Activated T-helper 1 cell treated with anti-CD3 and anti-CD28 coated beads, Interleukin-12 subunit alpha, Interleukin-12 subunit beta, Interleukin-2, Interleukin-4 antibody, amounts not matched to agents 30 ng/mL and 10 ng/mL and 1 ng/mL, durations not matched to agents 14 hours and 24 hours and 36 hours (primary cell): ENCODE results near the gene FOXI3. TPM values are rescaled to one million over a fixed set of nuclear protein-coding genes. Genes with fewer than 3 reads are reported as not detected.
"Not testable (repeated sequence)": the region's sequence is repeated elsewhere in the genome, so short reads cannot be mapped to it uniquely, and the experiment has no call there.

Experiments
- DNase-seq: peaks from one replicate; pipeline ENCODE4 v3.0.0; 2021; ENCODE audit warnings: low spot score
- H3K27ac Mint-ChIP-seq: one replicate; pipeline ENCODE4 v1.8.0; 2021; ENCODE audit warnings: mild to moderate bottlenecking, mixed read lengths
- H3K27me3 Mint-ChIP-seq: one replicate; pipeline ENCODE4 v1.8.0; 2022; ENCODE audit warnings: mild to moderate bottlenecking, moderate library complexity, mixed read lengths; ENCODE audit not compliant: insufficient read depth
- H3K36me3 Mint-ChIP-seq: one replicate; pipeline ENCODE4 v1.8.0; 2021; ENCODE audit warnings: low read depth, mixed read lengths
- H3K4me1 Mint-ChIP-seq: one replicate; pipeline ENCODE4 v1.8.0; 2021; ENCODE audit warnings: low read depth, mixed read lengths
- H3K4me3 Mint-ChIP-seq: one replicate; pipeline ENCODE4 v1.8.0; 2021; ENCODE audit warnings: mild to moderate bottlenecking, moderate library complexity, mixed read lengths
- H3K9me3 Mint-ChIP-seq: one replicate; pipeline ENCODE4 v1.8.0; 2021; ENCODE audit warnings: mixed read lengths
- intact Hi-C: fragments of 100-400 bp; cut with micrococcal nuclease; formaldehyde crosslinking; loops from one replicate; pipeline ENCODE4 v1.15.1; 2024
- total RNA-seq: library from RNA; stranded (reverse); gene quantifications from 2 replicates; pipeline ENCODE4 v1.2.3, GENCODE V29; 2022

Gene FOXI3
- total RNA-seq, 1 donor from 2014 or later: not detected

DNA sequence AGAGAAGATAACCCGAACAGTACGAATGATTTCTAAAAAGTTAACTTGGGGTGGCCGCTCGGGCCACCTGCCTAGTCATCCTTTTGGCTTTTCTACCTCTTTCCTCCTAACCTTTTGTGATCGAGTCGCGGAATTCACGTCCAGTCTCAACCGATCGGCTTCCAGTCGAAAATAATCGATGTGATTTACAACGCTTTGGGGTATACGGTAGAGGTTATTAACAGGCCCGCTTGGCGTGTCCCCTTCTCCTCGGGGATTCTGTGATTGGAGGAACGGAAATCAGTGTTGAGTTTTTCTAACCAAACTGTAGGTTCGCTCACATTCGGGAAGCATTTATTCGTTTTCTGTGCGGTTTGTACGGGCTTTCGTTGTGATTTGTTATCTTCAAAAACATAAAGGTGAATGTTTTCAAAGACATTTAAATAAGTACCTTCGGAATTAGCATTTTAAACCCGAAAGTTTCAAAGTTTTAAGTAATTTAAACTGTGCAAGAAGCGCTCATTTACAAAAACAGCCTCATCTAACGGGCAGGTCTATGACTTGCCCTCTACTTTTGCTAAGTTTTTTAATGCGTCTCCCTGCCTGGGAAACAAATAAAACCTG, 588 bp upstream of the FOXI3 start:
- intact Hi-C loops: no loop called here
- Mint-ChIP-seq H3K27ac (no peak overlapping the region), H3K4me1 (peaks cover 8% of the 10 kb centered on the region), H3K9me3 (no peaks in the 10 kb centered on the region), H3K36me3 (no peaks in the 10 kb centered on the region), H3K4me3 (peak overlapping the region; percentile 77), H3K27me3 (peaks cover 57% of the 10 kb centered on the region)
- DNase-seq: no peak

DNA sequence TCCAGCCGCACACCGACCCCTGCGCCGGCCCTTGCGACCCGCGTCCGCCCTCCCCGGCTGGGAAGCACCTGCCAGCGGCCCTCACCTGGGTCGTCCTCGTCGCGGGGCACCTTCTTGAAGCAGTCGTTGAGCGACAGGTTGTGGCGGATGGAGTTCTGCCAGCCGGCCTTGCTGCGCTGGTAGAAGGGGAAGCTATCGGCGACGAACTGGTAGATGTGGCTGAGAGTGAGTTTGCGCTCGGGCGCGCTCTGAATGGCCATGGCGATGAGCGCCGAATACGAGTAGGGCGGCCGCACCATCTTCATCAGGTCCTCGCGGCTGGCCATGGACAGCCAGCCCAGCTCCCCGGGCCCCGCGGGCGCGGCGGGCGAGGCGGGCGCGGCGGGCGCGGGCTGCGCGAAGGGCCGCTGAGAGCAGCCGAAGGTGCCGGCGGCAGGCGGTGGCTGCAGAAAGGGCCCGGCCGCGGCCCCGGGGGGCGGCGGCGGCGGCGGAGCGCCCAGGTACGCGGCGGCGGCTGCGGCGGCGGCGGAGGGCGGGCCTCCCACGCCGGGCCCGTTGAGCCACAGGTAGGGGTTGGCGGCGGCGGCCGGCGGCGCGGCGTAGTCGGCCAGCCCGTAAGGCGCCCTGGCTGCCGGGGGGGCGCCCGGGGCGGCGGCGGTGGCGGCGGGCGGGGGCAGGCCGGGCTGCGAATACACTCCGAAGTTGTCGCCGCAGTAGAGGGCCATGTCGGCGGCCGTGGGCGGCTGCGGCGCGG, 505 bp downstream of the FOXI3 start:
- H3K27me3 Mint-ChIP-seq: peaks cover 59% of the 10 kb centered on the region
- DNase-seq: no peak
- H3K4me3 Mint-ChIP-seq: peak overlapping the region; percentile 54
- intact Hi-C loops: no loop called here
- H3K27ac Mint-ChIP-seq: no peak overlapping the region
- no peaks in the 10 kb centered on the region for H3K9me3 Mint-ChIP-seq
- peaks cover 8% of the 10 kb centered on the region for H3K4me1 Mint-ChIP-seq
- H3K36me3 Mint-ChIP-seq: no peaks in the 10 kb centered on the region

DNA sequence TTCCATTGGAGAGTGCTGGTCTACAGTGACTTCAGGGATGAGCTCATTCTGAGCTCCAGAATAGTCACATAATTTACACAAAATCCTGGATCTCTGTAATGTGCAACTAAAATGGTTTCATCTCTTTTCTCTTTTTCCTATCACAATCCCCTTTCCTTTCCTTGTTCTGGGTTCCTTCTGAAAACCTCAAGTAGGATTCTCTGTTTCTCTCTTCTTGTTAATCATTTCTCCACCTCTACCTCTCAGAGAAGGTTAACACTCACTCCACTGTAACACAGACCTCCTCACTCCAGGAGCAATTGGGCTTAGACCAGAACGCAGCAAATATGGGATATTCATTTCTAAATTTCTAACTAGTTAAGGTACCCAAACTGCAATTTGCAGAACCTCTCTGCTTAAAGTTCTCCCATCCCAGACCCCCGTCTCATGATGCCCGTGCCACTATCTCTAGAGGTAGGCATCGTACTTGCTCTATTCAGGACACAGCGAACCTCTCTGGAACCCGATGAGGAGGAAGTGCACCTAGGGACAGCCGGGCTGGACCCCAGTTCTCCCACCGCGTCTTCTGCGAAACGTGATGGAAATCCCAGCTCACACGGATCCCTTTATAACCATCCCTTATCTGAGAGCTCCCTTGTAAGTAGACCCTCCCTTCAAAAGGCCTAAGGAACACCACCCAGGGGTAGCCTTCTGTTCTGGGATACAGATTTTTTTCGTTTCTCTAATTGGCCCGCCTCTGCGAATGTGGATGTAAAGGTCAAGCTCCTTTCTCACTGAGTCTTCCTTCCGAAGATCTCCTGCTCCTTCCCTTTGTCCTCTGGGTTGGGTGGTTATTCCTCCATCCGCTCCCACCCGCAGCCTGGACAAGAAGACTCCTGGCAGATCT, 1.3 kb downstream of the FOXI3 start:
- peaks cover 61% of the 10 kb centered on the region for H3K27me3 Mint-ChIP-seq
- no peak for DNase-seq
- peak overlapping the region; percentile 54 for H3K4me3 Mint-ChIP-seq
- H3K9me3 Mint-ChIP-seq: no peaks in the 10 kb centered on the region
- no peaks in the 10 kb centered on the region for H3K36me3 Mint-ChIP-seq
- no peak overlapping the region for H3K27ac Mint-ChIP-seq
- H3K4me1 Mint-ChIP-seq: peaks cover 8% of the 10 kb centered on the region
- intact Hi-C loops: no loop called here

DNA sequence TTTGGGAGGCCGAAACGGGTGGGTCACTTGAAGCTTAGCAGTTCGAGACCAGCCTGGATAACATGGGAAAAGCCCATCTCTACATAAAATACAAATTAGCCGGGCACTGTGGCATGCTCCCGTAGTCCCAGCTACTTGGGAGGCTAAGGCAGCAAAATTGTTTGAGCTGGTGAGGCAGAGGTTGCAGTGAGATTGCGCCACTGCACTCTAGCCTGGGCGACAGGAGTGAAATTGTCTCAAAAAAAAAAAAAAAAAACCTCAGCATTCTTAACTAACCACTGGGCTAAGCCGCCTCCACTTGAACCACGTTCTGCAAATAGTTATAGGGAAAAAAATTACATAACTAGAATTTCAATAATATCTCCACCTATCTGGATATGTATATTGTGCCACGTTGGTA, 2.3 kb downstream of the FOXI3 start:
- no peaks in the 10 kb centered on the region for H3K36me3 Mint-ChIP-seq
- H3K27ac Mint-ChIP-seq: no peak overlapping the region
- peaks cover 58% of the 10 kb centered on the region for H3K27me3 Mint-ChIP-seq
- H3K4me1 Mint-ChIP-seq: peaks cover 8% of the 10 kb centered on the region
- H3K9me3 Mint-ChIP-seq: no peaks in the 10 kb centered on the region
- no peak for DNase-seq
- intact Hi-C loops: no loop called here
- no peak overlapping the region for H3K4me3 Mint-ChIP-seq

DNA sequence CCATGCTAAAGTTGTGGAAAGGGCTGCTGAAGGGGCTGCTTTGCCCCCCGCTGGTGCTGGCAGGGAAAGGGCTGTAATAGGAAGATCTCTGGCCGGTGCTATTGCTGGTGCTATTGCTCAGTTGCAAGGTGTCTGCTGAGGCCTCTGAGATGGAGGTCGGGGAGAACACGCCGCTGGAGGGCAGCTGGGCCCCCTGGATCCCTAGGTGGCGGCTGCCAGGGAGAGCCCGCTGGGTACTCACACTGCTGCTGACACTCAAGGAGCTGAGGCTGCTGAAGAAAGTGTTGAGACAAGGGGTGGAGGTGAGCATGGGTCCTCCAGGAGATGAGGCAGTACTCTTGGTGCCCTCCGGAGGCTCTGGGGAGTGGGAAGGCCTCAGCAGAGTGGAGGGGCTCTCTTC, 4.2 kb downstream of the FOXI3 start:
- no peaks in the 10 kb centered on the region for H3K9me3 Mint-ChIP-seq
- H3K36me3 Mint-ChIP-seq: no peaks in the 10 kb centered on the region
- no peak for DNase-seq
- H3K27ac Mint-ChIP-seq: no peak overlapping the region
- H3K4me3 Mint-ChIP-seq: no peak overlapping the region
- peaks cover 46% of the 10 kb centered on the region for H3K27me3 Mint-ChIP-seq
- intact Hi-C loops: no loop called here
- H3K4me1 Mint-ChIP-seq: peaks cover 6% of the 10 kb centered on the region

DNA sequence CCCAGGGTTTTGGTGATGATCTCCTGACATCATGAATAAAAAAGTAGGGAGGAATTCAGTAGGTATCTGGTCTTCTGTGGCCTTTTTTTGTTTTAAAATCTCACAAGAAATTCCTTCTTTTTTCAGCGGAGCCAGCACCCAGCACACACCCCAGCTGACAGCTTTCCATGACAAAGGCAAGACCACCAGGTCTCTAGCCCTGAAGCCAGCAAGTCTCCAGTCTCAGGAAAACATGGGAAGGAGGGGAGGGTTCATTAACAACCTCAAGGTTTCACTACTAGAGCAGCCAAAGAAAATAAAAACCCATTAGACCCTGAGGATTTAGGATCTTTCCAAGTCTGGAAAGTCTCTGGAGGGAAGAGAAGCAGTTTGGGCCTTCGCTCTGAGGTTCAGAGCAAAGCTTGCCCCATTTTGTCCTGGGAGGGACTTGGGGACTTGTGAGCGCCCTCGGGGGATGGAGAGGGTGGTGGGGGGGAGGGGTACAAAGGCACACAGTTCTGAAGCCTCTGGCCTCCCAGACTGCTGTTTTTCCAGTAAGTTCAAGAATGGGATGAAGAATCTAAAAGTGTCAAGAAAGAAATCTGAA, 9.0 kb downstream of the FOXI3 start:
- Mint-ChIP-seq H3K4me3 (no peak overlapping the region), H3K27me3 (peaks cover 8% of the 10 kb centered on the region), H3K36me3 (no peaks in the 10 kb centered on the region), H3K4me1 (no peaks in the 10 kb centered on the region), H3K9me3 (no peaks in the 10 kb centered on the region), H3K27ac (no peak overlapping the region)
- DNase-seq: no peak
- intact Hi-C loops: no loop called here

DNA sequence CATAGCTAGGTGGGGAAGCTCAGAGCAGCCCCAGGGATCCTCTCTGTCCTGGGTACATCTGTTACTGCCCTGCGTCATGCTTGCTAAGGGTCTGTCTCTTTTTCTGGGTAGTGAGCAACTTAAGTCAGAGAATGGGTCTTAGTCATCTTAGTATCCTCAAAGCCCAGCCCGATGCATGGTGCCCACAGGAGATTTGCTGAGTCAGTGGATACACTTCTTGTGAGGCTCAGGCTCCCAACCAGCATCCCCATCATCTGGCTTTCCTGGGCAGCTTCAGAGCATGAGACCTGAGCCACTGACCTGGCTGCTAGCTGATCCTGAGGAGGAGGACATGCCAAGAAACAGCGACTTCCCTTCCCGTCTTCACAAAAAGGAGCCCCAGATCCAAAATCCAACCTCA, 10.0 kb downstream of the FOXI3 start:
- H3K4me1 Mint-ChIP-seq: no peaks in the 10 kb centered on the region
- no peak for DNase-seq
- H3K36me3 Mint-ChIP-seq: no peaks in the 10 kb centered on the region
- peaks cover 6% of the 10 kb centered on the region for H3K27me3 Mint-ChIP-seq
- intact Hi-C loops: no loop called here
- no peaks in the 10 kb centered on the region for H3K9me3 Mint-ChIP-seq
- no peak overlapping the region for H3K4me3 Mint-ChIP-seq
- no peak overlapping the region for H3K27ac Mint-ChIP-seq

DNA sequence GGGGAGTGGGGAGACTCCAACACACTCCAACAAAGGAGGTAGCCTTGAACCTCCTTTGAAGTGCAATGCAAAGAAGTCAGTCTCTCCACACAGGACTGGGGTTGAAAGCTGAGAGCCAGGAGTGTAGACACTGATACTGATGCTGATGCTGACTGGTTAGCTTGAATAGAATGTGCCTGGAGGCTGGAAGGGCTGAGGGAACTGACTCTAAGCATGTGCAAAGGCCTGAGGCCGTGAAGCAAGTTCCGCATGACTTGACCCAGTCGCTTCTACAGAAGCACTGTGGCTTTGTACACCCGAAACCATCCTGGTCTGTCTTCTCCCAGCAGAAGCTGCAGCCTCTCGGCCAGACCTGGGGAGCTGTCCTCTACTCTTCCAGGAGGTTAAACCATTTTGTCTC, 10.4 kb downstream of the FOXI3 start:
- intact Hi-C loops: no loop called here
- Mint-ChIP-seq H3K4me1 (no peaks in the 10 kb centered on the region), H3K36me3 (no peaks in the 10 kb centered on the region), H3K4me3 (no peak overlapping the region), H3K27me3 (peaks cover 3% of the 10 kb centered on the region), H3K27ac (no peak overlapping the region), H3K9me3 (no peaks in the 10 kb centered on the region)
- DNase-seq: no peak

DNA sequence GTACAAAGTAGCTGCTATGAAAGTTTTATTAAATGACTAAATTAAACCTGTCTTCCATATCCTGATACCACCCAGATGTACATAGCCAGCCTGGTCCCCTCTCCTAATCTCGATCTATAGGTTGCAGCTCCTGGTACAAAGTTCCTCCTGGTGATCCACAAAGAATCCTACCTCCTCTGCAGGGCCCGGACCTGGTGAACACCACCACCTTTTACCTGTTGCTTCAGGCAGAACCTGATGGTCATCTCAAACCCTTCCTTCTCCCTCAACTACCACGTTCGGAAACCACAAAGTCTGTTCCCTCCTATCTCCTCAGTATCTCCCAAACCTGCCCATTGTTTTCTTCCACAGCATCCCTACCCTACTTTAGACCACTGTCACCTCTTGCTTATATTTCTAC, 15.5 kb downstream of the FOXI3 start:
- H3K27me3 Mint-ChIP-seq: no peaks in the 10 kb centered on the region
- intact Hi-C loops: no loop called here
- H3K4me3 Mint-ChIP-seq: no peak overlapping the region
- no peaks in the 10 kb centered on the region for H3K4me1 Mint-ChIP-seq
- DNase-seq: no peak
- no peaks in the 10 kb centered on the region for H3K36me3 Mint-ChIP-seq
- no peak overlapping the region for H3K27ac Mint-ChIP-seq
- H3K9me3 Mint-ChIP-seq: no peaks in the 10 kb centered on the region

DNA sequence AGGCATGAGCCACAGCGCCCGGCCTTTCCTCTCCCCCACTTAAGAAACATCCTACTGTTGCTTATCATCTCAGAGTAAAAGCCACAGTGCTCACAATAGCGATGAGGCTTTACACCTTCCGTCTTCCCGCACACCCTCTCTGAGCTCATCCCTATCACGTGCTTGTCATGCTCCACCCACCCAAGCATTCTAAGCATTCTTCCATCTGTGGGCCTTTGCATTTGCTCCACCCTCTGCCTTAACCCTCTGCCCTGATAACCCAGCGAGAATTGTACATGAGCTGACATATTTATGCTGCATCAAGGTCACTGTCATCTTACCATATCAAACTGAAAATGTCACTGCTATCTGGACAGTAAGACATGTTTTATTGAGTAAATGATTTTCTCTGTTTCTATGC, 22.6 kb downstream of the FOXI3 start:
- DNase-seq: no peak
- Mint-ChIP-seq H3K36me3 (no peaks in the 10 kb centered on the region), H3K27me3 (no peaks in the 10 kb centered on the region), H3K9me3 (no peaks in the 10 kb centered on the region), H3K4me1 (no peaks in the 10 kb centered on the region), H3K4me3 (no peak overlapping the region), H3K27ac (no peak overlapping the region)
- intact Hi-C loops: no loop called here

DNA sequence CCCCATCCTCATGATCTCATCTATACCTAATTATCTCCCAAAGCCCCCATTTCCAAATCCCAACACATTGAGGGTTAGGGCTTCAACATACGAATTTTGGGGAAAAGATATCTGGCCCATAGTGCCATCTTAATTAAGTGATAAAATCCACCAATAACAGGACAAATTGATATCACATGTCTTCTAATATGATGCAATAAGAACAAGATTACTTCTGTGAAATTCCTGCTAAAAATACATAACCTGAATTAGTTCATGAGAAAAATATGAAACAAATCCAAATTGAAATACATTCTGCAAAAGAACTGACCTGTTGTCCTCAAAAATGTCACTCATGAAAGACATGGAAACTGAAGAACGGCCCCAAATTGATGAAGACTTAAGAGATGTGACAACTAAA, 28.8 kb downstream of the FOXI3 start:
- peaks cover 5% of the 10 kb centered on the region for H3K27me3 Mint-ChIP-seq
- H3K4me3 Mint-ChIP-seq: no peak overlapping the region
- no peak overlapping the region for H3K27ac Mint-ChIP-seq
- no peaks in the 10 kb centered on the region for H3K9me3 Mint-ChIP-seq
- no peaks in the 10 kb centered on the region for H3K36me3 Mint-ChIP-seq
- intact Hi-C loops: no loop called here
- DNase-seq: no peak
- H3K4me1 Mint-ChIP-seq: no peaks in the 10 kb centered on the region

DNA sequence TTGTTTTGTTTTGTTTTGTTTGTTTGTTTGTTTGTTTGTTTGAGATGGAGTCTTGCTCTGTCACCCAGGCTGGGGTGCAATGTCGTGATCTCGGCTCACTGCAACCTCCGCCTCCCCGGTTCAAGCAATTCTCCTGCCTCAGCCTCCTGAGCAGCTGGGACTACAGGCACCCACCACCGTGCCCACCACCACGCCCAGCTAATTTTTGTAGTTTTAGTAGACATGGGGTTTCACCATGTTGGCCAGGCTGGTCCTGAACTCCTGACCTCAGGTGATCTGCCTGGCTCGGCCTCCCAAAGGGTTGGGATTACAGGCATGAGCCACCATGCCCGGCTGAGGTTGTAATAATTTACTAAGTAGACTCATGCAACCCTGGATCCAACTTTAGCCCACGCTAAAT, 33.4 kb downstream of the FOXI3 start:
- H3K36me3 Mint-ChIP-seq, H3K27ac Mint-ChIP-seq, H3K4me3 Mint-ChIP-seq, H3K4me1 Mint-ChIP-seq, H3K9me3 Mint-ChIP-seq, DNase-seq, intact Hi-C loops, H3K27me3 Mint-ChIP-seq: not testable (repeated sequence)
